GM23338 (cell line): ENCODE data around the gene MRPS15. TPM values are rescaled to one million over a fixed set of nuclear protein-coding genes. Genes with fewer than 3 reads are reported as not detected.

Experiments
- ATAC-seq: fragments of 200-7000 bp; cut with Tn5 transposase; 3 replicates; pipeline ENCODE4 v1.9.1; 2020
- DNase-seq: peaks from one replicate; pipeline ENCODE4 v3.0.0-alpha.2; 2015; ENCODE audit warnings: low spot score
- H2AFZ ChIP-seq: fragments of 200-600 bp; sonication (generic); 2 replicates; pipeline ENCODE4 v1.8.0; 2016; ENCODE audit warnings: antibody characterized with exemption, mild to moderate bottlenecking, moderate library complexity
- H3F3A ChIP-seq: fragments of 200-600 bp; sonication (generic); replicated peaks from 2 replicates; pipeline ENCODE4 v1.8.0; 2017; ENCODE audit warnings: antibody characterized with exemption, mixed run types, low read depth
- H3K27ac ChIP-seq: fragments of 200-600 bp; sonication (generic); 2 replicates; pipeline ENCODE4 v1.6.1; 2016; ENCODE audit warnings: low read depth
- H3K27me3 ChIP-seq: fragments of 200-600 bp; sonication (generic); 2 replicates; pipeline ENCODE4 v1.8.0; 2016; ENCODE audit warnings: mild to moderate bottlenecking, mixed run types, moderate library complexity; ENCODE audit not compliant: insufficient read depth
- H3K36me3 ChIP-seq: fragments of 200-600 bp; sonication (generic); 2 replicates; pipeline ENCODE4 v1.8.0; 2016; ENCODE audit warnings: mild to moderate bottlenecking; ENCODE audit not compliant: insufficient read depth
- H3K4me1 ChIP-seq: fragments of 200-600 bp; sonication (generic); 2 replicates; pipeline ENCODE4 v1.8.0; 2016; ENCODE audit warnings: mild to moderate bottlenecking, moderate library complexity; ENCODE audit not compliant: insufficient read depth
- H3K4me2 ChIP-seq: fragments of 200-600 bp; sonication (generic); 2 replicates; pipeline ENCODE4 v1.7.1; 2017; ENCODE audit warnings: mixed run types
- H3K4me3 ChIP-seq: fragments of 200-600 bp; sonication (generic); 2 replicates; pipeline ENCODE4 v1.6.1; 2016; ENCODE audit warnings: mixed run types
- H3K79me2 ChIP-seq: fragments of 200-600 bp; sonication (generic); replicated peaks from 2 replicates; pipeline ENCODE4 v1.8.0; 2017; ENCODE audit warnings: mild to moderate bottlenecking; ENCODE audit not compliant: insufficient read depth
- H3K9me2 ChIP-seq: fragments of 200-600 bp; sonication (generic); 2 replicates; pipeline ENCODE4 v1.8.0; 2017; ENCODE audit not compliant: insufficient read depth
- H4K20me1 ChIP-seq: fragments of 200-600 bp; sonication (generic); replicated peaks from 2 replicates; pipeline ENCODE4 v1.8.0; 2017; ENCODE audit warnings: mild to moderate bottlenecking; ENCODE audit not compliant: insufficient read depth
- H3K27ac Mint-ChIP-seq: 2 replicates; pipeline ENCODE4 v1.8.0; 2020; ENCODE audit warnings: inconsistent platforms, mild to moderate bottlenecking, moderate library complexity, mixed read lengths
- H3K27me3 Mint-ChIP-seq: 3 replicates; pipeline ENCODE4 v1.8.0; 2022; ENCODE audit warnings: low read depth, mild to moderate bottlenecking, moderate library complexity, mixed read lengths, inconsistent platforms; ENCODE audit not compliant: insufficient read depth, poor library complexity
- H3K36me3 Mint-ChIP-seq: 3 replicates; pipeline ENCODE4 v1.8.0; 2021; ENCODE audit warnings: low read depth, mild to moderate bottlenecking, inconsistent platforms, moderate library complexity, mixed read lengths
- H3K4me1 Mint-ChIP-seq: 3 replicates; pipeline ENCODE4 v1.8.0; 2020; ENCODE audit warnings: mild to moderate bottlenecking, inconsistent platforms, mixed read lengths
- H3K4me3 Mint-ChIP-seq: 3 replicates; pipeline ENCODE4 v1.8.0; 2021; ENCODE audit warnings: moderate library complexity, mild to moderate bottlenecking, inconsistent platforms, mixed read lengths
- H3K9me3 Mint-ChIP-seq: 3 replicates; pipeline ENCODE4 v1.8.0; 2020; ENCODE audit warnings: moderate library complexity, mild to moderate bottlenecking, inconsistent platforms, mixed read lengths
- CREB1 ChIP-seq: fragments of 250-450 bp; sonication (Bioruptor Pico); IDR thresholded peaks from 2 replicates; pipeline ENCODE4 v1.5.0; 2020; ENCODE audit warnings: low read depth, mild to moderate bottlenecking, moderate library complexity
- CTCF ChIP-seq, 2 experiments: fragments of 200-600 bp in 1 of 2; sonication (generic) in 1 of 2; conservative IDR thresholded peaks; 2 replicates each; pipeline versions ENCODE4 v1.5.1 to v1.6.1; 2016 to 2017; ENCODE audit warnings: antibody characterized with exemption in 2 of 2, low read depth in 2 of 2, mild to moderate bottlenecking in 2 of 2, moderate library complexity in 1 of 2
- ETS1 ChIP-seq: IDR thresholded peaks from 2 replicates; pipeline ENCODE4 v1.6.1; 2016; ENCODE audit warnings: antibody characterized with exemption
- EZH2 ChIP-seq: fragments of 200-600 bp; sonication (generic); IDR thresholded peaks from one replicate; pipeline ENCODE4 v1.8.0; 2017; ENCODE audit warnings: antibody characterized with exemption, mild to moderate bottlenecking, low read depth; ENCODE audit not compliant: unreplicated experiment
- EZH2phosphoT487 ChIP-seq: fragments of 200-600 bp; sonication (generic); IDR thresholded peaks from one replicate; pipeline ENCODE4 v1.8.1; 2018; ENCODE audit warnings: antibody characterized with exemption; ENCODE audit not compliant: unreplicated experiment
- JUNB ChIP-seq: IDR thresholded peaks from one replicate; pipeline ENCODE4 v1.6.1; 2016; ENCODE audit warnings: antibody characterized with exemption; ENCODE audit not compliant: unreplicated experiment
- NANOG ChIP-seq: IDR thresholded peaks from 2 replicates; pipeline ENCODE4 v1.6.1; 2016; ENCODE audit warnings: antibody characterized with exemption, borderline replicate concordance
- POLR2AphosphoS5 ChIP-seq: IDR thresholded peaks from 2 replicates; pipeline ENCODE4 v1.6.1; 2016; ENCODE audit warnings: antibody characterized with exemption, low read depth
- REST ChIP-seq: IDR thresholded peaks from one replicate; pipeline ENCODE4 v1.6.1; 2018; ENCODE audit warnings: antibody characterized with exemption; ENCODE audit not compliant: unreplicated experiment
- STAT1 ChIP-seq: IDR thresholded peaks from one replicate; pipeline ENCODE4 v1.6.1; 2016; ENCODE audit warnings: antibody characterized with exemption; ENCODE audit not compliant: unreplicated experiment
- ZNF114 ChIP-seq: fragments of 250-450 bp; sonication (Bioruptor Pico); IDR thresholded peaks from 2 replicates; pipeline ENCODE4 v1.5.0; 2020; ENCODE audit warnings: mild to moderate bottlenecking, moderate library complexity
- ZNF331 ChIP-seq: fragments of 250-450 bp; sonication (Bioruptor Pico); IDR thresholded peaks from 2 replicates; pipeline ENCODE4 v1.5.0; 2020; ENCODE audit warnings: low read depth, mild to moderate bottlenecking, moderate library complexity
- ZNF462 ChIP-seq: fragments of 250-450 bp; sonication (Bioruptor Pico); IDR thresholded peaks from 2 replicates; pipeline ENCODE4 v1.5.0; 2020; ENCODE audit warnings: mild to moderate bottlenecking, moderate library complexity
- polyA plus RNA-seq: library from polyadenylated mRNA; unstranded; fragments of >200 nt; fragmentation: Nextera tagmentation; extraction: Ambion mirVana; gene quantifications from 2 replicates; pipeline ENCODE4 v1.2.1, GENCODE V29; 2016
- total RNA-seq: library from RNA; depleted of rRNA; stranded (reverse); fragments of >200 nt; shearing (Covaris generic); gene quantifications from 2 replicates; pipeline ENCODE4 v1.2.3, GENCODE V29; 2014

Gene MRPS15
- total and polyA plus RNA-seq, 2 experiments from 2014 or later: 105 to 311 TPM

GRCh38 chr1:36438715-36439114 lies 25.5 kb downstream of the MRPS15 start:
- Histone ChIP-seq H3K4me2 (no peak overlapping the region), H3K27ac (no peak overlapping the region), H4K20me1 (no peaks in the 10 kb centered on the region), H3K4me1 (peaks cover 14% of the 10 kb centered on the region), H2AFZ (no peak overlapping the region), H3K27me3 (no peaks in the 10 kb centered on the region), H3K4me3 (no peak overlapping the region), H3K36me3 (no peaks in the 10 kb centered on the region), H3F3A (no peaks in the 10 kb centered on the region), H3K9me2 (no peaks in the 10 kb centered on the region), H3K79me2 (no peaks in the 10 kb centered on the region)
- no peak for TF ChIP-seq ZNF114 (CRISPR knock-in tag)
- TF ChIP-seq JUNB: no peak
- no peak for TF ChIP-seq ZNF462 (CRISPR knock-in tag)
- no peak for TF ChIP-seq ZNF331 (CRISPR knock-in tag)
- TF ChIP-seq NANOG: no peak
- TF ChIP-seq POLR2AphosphoS5: no peak
- no peak for TF ChIP-seq EZH2
- TF ChIP-seq EZH2phosphoT487: no peak
- no peak for TF ChIP-seq CREB1 (CRISPR knock-in tag)
- no peak for TF ChIP-seq CTCF (conservative IDR thresholded peaks at IDR 0.05; ENCODE audit: low read depth in 2 of 2)
- TF ChIP-seq STAT1: no peak
- no peak for TF ChIP-seq REST
- TF ChIP-seq ETS1: no peak
- Mint-ChIP-seq H3K27me3 (peaks cover 4% of the 10 kb centered on the region), H3K4me3 (no peak overlapping the region), H3K27ac (no peak overlapping the region), H3K9me3 (no peaks in the 10 kb centered on the region), H3K4me1 (peaks cover 13% of the 10 kb centered on the region; the same call in 2 of the 3 replicates), H3K36me3 (no peaks in the 10 kb centered on the region)
- DNase-seq (no peak), ATAC-seq (no peak)
